Measurements from ENCODE around the gene OR10V1.

The OR10V1 gene

GRCh38 chr11:59667812-59668187 is 45.8 kb downstream of the OR10V1 start:
- no peak for DNase-seq

GRCh38 chr11:59666969-59667368 is 46.7 kb downstream of the OR10V1 start:
- DNase-seq, result no peak

All from activated CD4-positive, alpha-beta T cell treated with anti-CD3 and anti-CD28 coated beads for 4 hours (primary cell).